Measurements from ENCODE around the gene PHYKPL. TPM values are rescaled to one million over a fixed set of nuclear protein-coding genes. Genes with fewer than 3 reads are reported as not detected.

PHYKPL gene
- total RNA-seq, 4 donors from 2014 or later = 37.3 to 51.2 (median 41.6) TPM

DNA sequence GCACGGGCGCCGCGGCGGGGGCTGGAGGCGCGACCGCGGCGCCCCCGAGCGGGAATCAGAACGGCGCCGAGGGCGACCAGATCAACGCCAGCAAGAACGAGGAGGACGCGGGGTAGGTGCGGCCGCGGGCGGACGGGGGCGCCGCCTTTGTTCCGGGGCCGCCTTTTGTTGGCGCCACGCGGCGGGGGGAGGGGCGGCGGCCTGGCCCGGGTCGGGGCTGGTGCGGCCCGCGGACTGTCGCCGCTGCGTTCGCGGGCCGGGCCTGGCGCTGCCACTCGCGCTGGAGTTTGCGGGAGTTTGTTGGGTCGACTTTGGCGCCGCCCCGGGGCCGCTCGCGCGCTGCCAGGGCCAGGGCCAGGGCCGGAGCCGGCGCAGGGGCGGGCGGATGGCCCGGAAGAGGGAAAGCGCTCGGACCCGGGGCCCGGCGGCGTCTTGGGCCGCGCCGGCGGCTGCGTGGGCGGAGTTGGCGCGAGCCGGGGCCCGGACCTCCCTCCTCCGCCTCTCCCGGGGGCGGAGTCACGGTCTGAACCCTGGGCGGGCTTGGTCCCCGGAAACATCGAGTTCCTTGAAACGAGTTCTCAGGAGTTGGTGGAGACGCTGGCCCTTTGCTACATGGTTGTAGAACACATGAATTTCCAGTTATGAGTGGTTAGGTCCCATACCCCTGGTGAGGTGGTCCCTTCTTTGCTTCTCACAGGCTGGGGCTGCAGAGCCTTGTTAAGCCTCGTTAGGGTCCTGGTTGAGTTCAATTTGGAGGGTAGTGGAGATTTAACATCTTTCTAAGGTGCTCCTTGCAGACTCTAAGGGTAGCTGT is 27.5 kb downstream of the PHYKPL start:
- WGBS, 2 donors (ENCODE audit: low coverage in 1 of 2) = 0% methylated on average over 2 of the region's 90 CpGs; no CpG with 5 or more reads in 1 of the 2 donors
- Histone ChIP-seq H3K9me3 (no peaks in the 10 kb centered on the region), H3K27me3 (no peaks in the 10 kb centered on the region), H3K4me3 (peak overlapping the region; percentile 81 to 99), H3K36me3 (peaks cover 0 to 36% of the 10 kb centered on the region in 2 donors), H3K4me1 (peaks cover 0 to 41% (median 19%) of the 10 kb centered on the region in 3 donors), H3K27ac (peak overlapping the region; percentile 88 to 99 (median 94))
- peak in 1 of 2 donors; percentile 41 for TF ChIP-seq POLR2A (IDR thresholded peaks at IDR 0.05)
- TF ChIP-seq, protein P1, sequence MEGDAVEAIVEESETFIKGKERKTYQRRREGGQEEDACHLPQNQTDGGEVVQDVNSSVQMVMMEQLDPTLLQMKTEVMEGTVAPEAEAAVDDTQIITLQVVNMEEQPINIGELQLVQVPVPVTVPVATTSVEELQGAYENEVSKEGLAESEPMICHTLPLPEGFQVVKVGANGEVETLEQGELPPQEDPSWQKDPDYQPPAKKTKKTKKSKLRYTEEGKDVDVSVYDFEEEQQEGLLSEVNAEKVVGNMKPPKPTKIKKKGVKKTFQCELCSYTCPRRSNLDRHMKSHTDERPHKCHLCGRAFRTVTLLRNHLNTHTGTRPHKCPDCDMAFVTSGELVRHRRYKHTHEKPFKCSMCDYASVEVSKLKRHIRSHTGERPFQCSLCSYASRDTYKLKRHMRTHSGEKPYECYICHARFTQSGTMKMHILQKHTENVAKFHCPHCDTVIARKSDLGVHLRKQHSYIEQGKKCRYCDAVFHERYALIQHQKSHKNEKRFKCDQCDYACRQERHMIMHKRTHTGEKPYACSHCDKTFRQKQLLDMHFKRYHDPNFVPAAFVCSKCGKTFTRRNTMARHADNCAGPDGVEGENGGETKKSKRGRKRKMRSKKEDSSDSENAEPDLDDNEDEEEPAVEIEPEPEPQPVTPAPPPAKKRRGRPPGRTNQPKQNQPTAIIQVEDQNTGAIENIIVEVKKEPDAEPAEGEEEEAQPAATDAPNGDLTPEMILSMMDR (IDR thresholded peaks at IDR 0.05) = no peak
- no peak for TF ChIP-seq EP300 (IDR thresholded peaks at IDR 0.05)
- TF ChIP-seq POLR2AphosphoS5 (IDR thresholded peaks at IDR 0.05) = peak; percentile 49
- ATAC-seq = peak; percentile 60

DNA sequence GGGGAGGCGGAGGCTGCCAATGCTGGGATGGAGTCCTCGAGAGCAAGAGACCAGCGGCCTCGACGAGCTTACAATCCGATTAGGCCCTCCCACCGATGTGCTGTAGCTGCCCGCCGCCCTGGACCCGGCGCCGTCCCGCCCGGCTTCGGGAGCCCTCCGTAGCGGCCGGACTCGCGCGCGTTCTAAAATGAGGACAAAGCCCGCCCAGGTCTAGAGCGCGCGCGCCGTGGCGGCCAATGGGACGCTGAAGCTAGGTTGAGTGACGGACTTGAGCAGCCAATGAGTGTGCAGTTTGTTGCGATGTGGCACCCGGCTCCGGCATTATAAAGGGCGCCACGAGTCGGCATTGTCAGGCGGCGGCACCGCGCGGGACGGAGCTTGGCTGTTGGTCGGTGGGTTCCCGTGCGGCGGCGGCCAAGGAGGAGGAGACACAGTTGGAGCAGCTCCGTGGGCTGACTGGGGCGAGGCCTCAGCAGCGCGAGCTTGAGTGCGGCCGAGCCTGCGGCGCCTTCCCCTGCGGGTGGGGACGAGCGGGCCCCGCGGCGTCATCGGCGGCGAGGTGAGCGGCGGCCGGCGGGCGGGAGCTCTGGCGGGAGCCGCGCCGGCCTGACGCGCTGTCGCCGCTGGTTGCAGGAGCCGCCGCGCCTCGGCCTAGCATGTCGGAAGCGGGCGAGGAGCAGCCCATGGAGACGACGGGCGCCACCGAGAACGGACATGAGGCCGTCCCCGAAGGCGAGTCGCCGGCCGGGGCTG is 28.2 kb downstream of the PHYKPL start, which contains the start of gene HNRNPAB:
Gene HNRNPAB (plus strand): TSS at position 352 of the 753 bp plus-strand sequence. CDS start 305 bp downstream, at position 657.
- ATAC-seq = peak; percentile 97
- 1% methylated on average over 13 of the region's 96 CpGs; no CpG with 5 or more reads in 1 of the 2 donors for WGBS, 2 donors (ENCODE audit: low coverage in 1 of 2)
- Histone ChIP-seq H3K36me3 (peaks cover 0 to 28% of the 10 kb centered on the region in 2 donors), H3K9me3 (no peaks in the 10 kb centered on the region), H3K27ac (peak within 1 kb of the TSS; percentile 88 to 99 (median 94)), H3K27me3 (no peaks in the 10 kb centered on the region), H3K4me3 (peak within 1 kb of the TSS; percentile 81 to 99), H3K4me1 (peaks cover 0 to 41% (median 19%) of the 10 kb centered on the region in 3 donors)
- TF ChIP-seq EP300 (IDR thresholded peaks at IDR 0.05) = no peak
- peak; percentile 100 for TF ChIP-seq POLR2AphosphoS5 (IDR thresholded peaks at IDR 0.05)
- TF ChIP-seq, protein P1 (IDR thresholded peaks at IDR 0.05) = peak in 2 of 4 experiments; percentile 11 to 15
- TF ChIP-seq POLR2A (IDR thresholded peaks at IDR 0.05) = peak; percentile 98 to 99

DNA sequence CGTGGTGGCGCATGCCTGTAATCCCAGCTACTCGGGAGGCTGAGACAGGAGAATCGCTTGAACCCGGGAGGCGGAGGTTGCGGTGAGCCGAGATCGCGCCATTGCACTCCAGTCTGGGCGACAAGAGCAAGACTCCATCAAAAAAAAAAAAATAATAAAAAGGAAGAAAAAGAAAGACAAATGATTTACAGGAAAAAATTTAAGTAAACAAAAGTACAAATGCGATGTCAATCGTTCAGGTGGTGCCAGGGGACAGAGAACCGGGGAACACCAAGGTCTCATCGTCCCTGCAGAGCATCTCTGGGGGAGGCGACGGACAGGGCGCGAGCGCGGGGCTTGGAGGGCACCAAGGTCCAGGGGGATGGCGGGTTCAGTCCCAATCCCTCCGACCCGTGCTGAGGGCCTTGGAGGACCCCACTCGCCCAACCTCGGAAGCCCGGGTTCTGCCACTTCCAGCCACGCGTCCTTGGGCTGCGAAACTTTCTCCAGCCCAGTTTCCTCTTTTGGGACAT is 28.9 kb downstream of the PHYKPL start:
- Histone ChIP-seq H3K27ac (peak overlapping the region in 3 of 4 donors; percentile 88 to 99 (median 96)), H3K4me1 (peaks cover 0 to 39% (median 19%) of the 10 kb centered on the region in 3 donors), H3K9me3 (no peaks in the 10 kb centered on the region), H3K4me3 (peak overlapping the region; percentile 81 to 99), H3K27me3 (no peaks in the 10 kb centered on the region), H3K36me3 (peaks cover 0 to 22% of the 10 kb centered on the region in 2 donors)
- peak; percentile 2 for ATAC-seq
- TF ChIP-seq, protein P1 (IDR thresholded peaks at IDR 0.05) = no peak
- no peak for TF ChIP-seq POLR2A (IDR thresholded peaks at IDR 0.05)
- TF ChIP-seq POLR2AphosphoS5 (IDR thresholded peaks at IDR 0.05) = no peak
- TF ChIP-seq EP300 (IDR thresholded peaks at IDR 0.05) = no peak
- WGBS, 2 donors (ENCODE audit: low coverage in 1 of 2) = 18 to 80% methylated on average over 1 to 15 of the region's 30 CpGs

DNA sequence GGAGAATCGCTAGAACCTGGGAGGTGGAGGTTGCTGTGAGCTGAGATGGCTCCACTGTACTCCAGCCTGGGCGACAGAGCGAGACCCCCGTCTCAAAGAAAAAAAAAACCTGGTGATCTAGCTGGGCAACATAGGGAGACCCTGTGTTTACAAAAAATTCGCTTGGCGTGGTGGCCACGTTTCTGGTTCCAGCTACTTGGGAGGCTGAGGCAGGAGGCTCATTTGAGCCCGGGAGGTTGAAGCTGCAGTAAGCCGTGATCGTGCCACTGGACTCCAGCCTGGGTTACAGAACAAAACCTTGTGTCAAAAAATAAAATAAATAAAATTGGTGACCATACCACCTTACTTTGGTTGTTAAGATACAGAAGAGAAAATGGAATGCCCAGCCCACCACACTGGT is 30.1 kb downstream of the PHYKPL start:
- 94 to 96% methylated on average over 5 to 6 of the region's 10 CpGs for WGBS, 2 donors (ENCODE audit: low coverage in 1 of 2)
- Histone ChIP-seq H3K36me3 (peaks cover 0 to 10% of the 10 kb centered on the region in 2 donors), H3K27ac (no peak overlapping the region), H3K27me3 (no peaks in the 10 kb centered on the region), H3K4me1 (peaks cover 0 to 29% (median 19%) of the 10 kb centered on the region in 3 donors), H3K4me3 (no peak overlapping the region), H3K9me3 (no peaks in the 10 kb centered on the region)
- TF ChIP-seq POLR2AphosphoS5 (IDR thresholded peaks at IDR 0.05) = no peak
- TF ChIP-seq EP300 (IDR thresholded peaks at IDR 0.05) = no peak
- TF ChIP-seq, protein P1 (IDR thresholded peaks at IDR 0.05) = no peak
- TF ChIP-seq POLR2A (IDR thresholded peaks at IDR 0.05) = no peak
- ATAC-seq = no peak
